Ovary (tissue), 9 donors: ENCODE data around the gene MALL. TPM values are rescaled to one million over a fixed set of nuclear protein-coding genes. Genes with fewer than 3 reads are reported as not detected.
"Not testable (repeated sequence)": the region's sequence is repeated elsewhere in the genome, so short reads cannot be mapped to it uniquely, and the experiment has no call there.

Experiments
- DNase-seq, 5 donors: peaks; one replicate each; pipeline ENCODE4 v3.0.0-alpha.2; 2019 to 2020
- H3K27ac ChIP-seq, 2 donors: fragments of 200-600 bp; one replicate each; pipeline versions ENCODE4 v1.5.1 to v1.8.0; 2019 to 2022
- H3K27me3 ChIP-seq: fragments of 200-600 bp; one replicate; pipeline ENCODE4 v1.8.0; 2022
- H3K36me3 ChIP-seq: fragments of 200-600 bp; sonication (generic); one replicate; pipeline ENCODE4 v1.5.1; 2019
- H3K4me1 ChIP-seq: one replicate; pipeline ENCODE4 v1.8.1; 2013; ENCODE audit warnings: mild to moderate bottlenecking, moderate library complexity; ENCODE audit not compliant: insufficient read depth
- H3K4me3 ChIP-seq: fragments of 200-600 bp; sonication (generic); one replicate; pipeline ENCODE4 v1.5.1; 2017
- H3K9me3 ChIP-seq, 2 donors: fragments of 200-600 bp in 1 of 2; sonication (generic) in 1 of 2; one replicate each; pipeline versions ENCODE4 v1.5.1 to v1.8.1; 2013 to 2019; ENCODE audit warnings: mild to moderate bottlenecking in 1 of 2, moderate library complexity in 1 of 2
- CTCF ChIP-seq, 3 donors: fragments of 450-650 bp in 2 of 3; fragments of 200-600 bp in 1 of 3; IDR thresholded peaks; one replicate each; pipeline versions ENCODE4 v1.5.1 to v1.8.0; 2016 to 2022; ENCODE audit warnings: antibody characterized with exemption in 3 of 3, mild to moderate bottlenecking in 1 of 3
- EP300 ChIP-seq: sonication (generic); formaldehyde crosslinking; IDR thresholded peaks from one replicate; pipeline ENCODE4 v1.6.1; 2017; ENCODE audit warnings: antibody characterized with exemption
- POLR2A ChIP-seq: fragments of 450-650 bp; IDR thresholded peaks from one replicate; pipeline ENCODE4 v1.6.1; 2017; ENCODE audit warnings: antibody characterized with exemption, mild to moderate bottlenecking, moderate library complexity
- WGBS, 3 donors: extraction: QIAGEN DNeasy Blood & Tissue Kit in 1 of 3; methylation state at CpG; one replicate each; pipeline versions ENCODE4 v1.1.5 to v1.1.7; 2013 to 2017; 5-methylcytosine and 5-hydroxymethylcytosine counted together
- intact Hi-C, 4 donors: fragments of 100-400 bp; cut with DNase I; formaldehyde crosslinking; loops; one replicate each; pipeline versions ENCODE4 v1.11.0 to v1.15.1; 2022 to 2023
- polyA plus RNA-seq, 2 donors: library from polyadenylated mRNA; stranded (reverse); fragments of 200-250 nt in 1 of 2; fragments of 350-450 nt in 1 of 2; fragmentation: Illumina TruSeq in 1 of 2; extraction: RNeasy Lipid Tissue Mini Kit (QIAGEN cat#74804) in 1 of 2; gene quantifications; one replicate each; pipeline ENCODE4 v1.2.3, GENCODE V29; 2013 to 2014
- total RNA-seq, 7 donors: library from RNA; depleted of rRNA in 2 of 7; stranded (reverse); fragments of >200 nt in 2 of 7; fragmentation: NEBNext Ultra II Directional in 3 of 7; extraction: Animal tissue kit (Norgen Biotek cat#: 25700) in 3 of 7; gene quantifications; one replicate each; pipeline versions ENCODE4 v1.1.0 to v1.2.4, GENCODE V29; 2016 to 2023
- donor health status: DM: no; HTN: no; CAD: no; lungs with moderate emphysema.
- donor health status: DM: no; HTN: no; CAD: no.
- donor health status: Bipolar disorder and iron deficiency.
- donor health status: DM: yes; HTN: yes; CAD: no.
- donor health status: DM: no; HTN: no; CAD: no.
- donor health status: DM: yes; HTN: yes; CAD: no.

MALL gene
- total and polyA plus RNA-seq, 9 donors, result 0.63 to 20.0 (median 2.4) TPM

- Histone ChIP-seq H3K4me1 (no peaks in the 10 kb centered on the region), H3K27me3 (no peaks in the 10 kb centered on the region), H3K9me3 (no peaks in the 10 kb centered on the region), H3K27ac (no peak overlapping the region), H3K4me3 (no peak overlapping the region), H3K36me3 (no peaks in the 10 kb centered on the region)
- intact Hi-C loops, result no loop called here
- no peak for DNase-seq
- WGBS, 3 donors, result 89 to 92% (median 91%) methylated on average over 8 of the region's 8 CpGs
- no peak for TF ChIP-seq CTCF (IDR thresholded peaks at IDR 0.05)
- TF ChIP-seq POLR2A, result no peak
- TF ChIP-seq EP300, result no peak
Measured at GRCh38 chr2:110095994-110096633, 19.5 kb downstream of the MALL start.

- H3K4me1 ChIP-seq, H3K4me3 ChIP-seq, intact Hi-C loops, H3K36me3 ChIP-seq, H3K27ac ChIP-seq, H3K9me3 ChIP-seq, DNase-seq, H3K27me3 ChIP-seq: not testable (repeated sequence)
- WGBS, 3 donors, result 12 to 27% (median 12%) methylated on average over 5 of the region's 6 CpGs
Measured at GRCh38 chr2:110094884-110095534, 20.6 kb downstream of the MALL start.

- H3K4me3 ChIP-seq, H3K9me3 ChIP-seq, H3K27ac ChIP-seq, H3K4me1 ChIP-seq, intact Hi-C loops, H3K36me3 ChIP-seq, DNase-seq, H3K27me3 ChIP-seq: not testable (repeated sequence)
- WGBS, 3 donors, result no CpG with 5 or more reads among the region's 6 CpGs
Measured at GRCh38 chr2:110093924-110094323, 21.7 kb downstream of the MALL start.

- intact Hi-C loops, H3K27me3 ChIP-seq, H3K36me3 ChIP-seq, H3K4me1 ChIP-seq, DNase-seq, H3K9me3 ChIP-seq, H3K27ac ChIP-seq, H3K4me3 ChIP-seq: not testable (repeated sequence)
- WGBS, 3 donors, result 49 to 50% methylated on average over 2 of the region's 4 CpGs; no CpG with 5 or more reads in 1 of the 3 donors
Measured at GRCh38 chr2:110090164-110090563, 25.5 kb downstream of the MALL start.

GRCh38 chr2:110083757-110084156, 31.9 kb downstream of the MALL start:
- intact Hi-C loops, DNase-seq, H3K36me3 ChIP-seq, H3K27me3 ChIP-seq, H3K4me3 ChIP-seq, H3K9me3 ChIP-seq, H3K27ac ChIP-seq, H3K4me1 ChIP-seq: not testable (repeated sequence)
- no CpG with 5 or more reads among the region's 2 CpGs for WGBS, 3 donors

- not testable (repeated sequence) for H3K27ac ChIP-seq, DNase-seq
Measured at GRCh38 chr2:110083162-110083561, 32.5 kb downstream of the MALL start.

GRCh38 chr2:110078104-110078503, 37.5 kb downstream of the MALL start:
- H3K27me3 ChIP-seq, DNase-seq, H3K4me3 ChIP-seq, intact Hi-C loops, H3K36me3 ChIP-seq, H3K4me1 ChIP-seq, H3K27ac ChIP-seq, H3K9me3 ChIP-seq: not testable (repeated sequence)
- WGBS, 3 donors, result 17 to 40% (median 33%) methylated on average over 1 of the region's 4 CpGs

More at GRCh38 chr2:110083162-110083561, 32.5 kb downstream of the MALL start:
- H3K4me1 ChIP-seq, H3K4me3 ChIP-seq, H3K9me3 ChIP-seq, H3K36me3 ChIP-seq, H3K27me3 ChIP-seq, intact Hi-C loops: not testable (repeated sequence)
- WGBS, 3 donors, result no CpG with 5 or more reads among the region's 8 CpGs

GRCh38 chr2:110075896-110076295, 39.7 kb downstream of the MALL start:
- H3K4me3 ChIP-seq, DNase-seq, intact Hi-C loops, H3K36me3 ChIP-seq, H3K27ac ChIP-seq, H3K4me1 ChIP-seq, H3K27me3 ChIP-seq, H3K9me3 ChIP-seq: not testable (repeated sequence)
- WGBS, 3 donors, result 69 to 100% (median 76%) methylated on average over 1 to 2 of the region's 4 CpGs

- H3K4me3 ChIP-seq, H3K9me3 ChIP-seq, H3K36me3 ChIP-seq, DNase-seq, H3K27me3 ChIP-seq, H3K27ac ChIP-seq, intact Hi-C loops, H3K4me1 ChIP-seq: not testable (repeated sequence)
- 93 to 95% (median 93%) methylated on average over 4 of the region's 7 CpGs for WGBS, 3 donors
Measured at GRCh38 chr2:110069869-110070268, 45.8 kb downstream of the MALL start.

GRCh38 chr2:110068153-110068552, 47.5 kb downstream of the MALL start:
- H3K4me1 ChIP-seq, H3K36me3 ChIP-seq, intact Hi-C loops, DNase-seq, H3K9me3 ChIP-seq, H3K4me3 ChIP-seq, H3K27me3 ChIP-seq, H3K27ac ChIP-seq: not testable (repeated sequence)
- 79 to 84% (median 81%) methylated on average over 3 of the region's 3 CpGs for WGBS, 3 donors

GRCh38 chr2:110062332-110062731, 53.3 kb downstream of the MALL start:
- H3K27ac ChIP-seq, intact Hi-C loops, H3K4me3 ChIP-seq, DNase-seq, H3K27me3 ChIP-seq, H3K36me3 ChIP-seq, H3K4me1 ChIP-seq, H3K9me3 ChIP-seq: not testable (repeated sequence)
- no CpG with 5 or more reads among the region's 3 CpGs for WGBS, 3 donors
